T1000 (cell line): ENCODE measurements around the gene COX19.

Experiments
- DNase-seq: peaks from one replicate; lab custom pipeline; 2025; ENCODE audit warnings: mixed read lengths; lab: John Stamatoyannopoulos, UW

COX19 gene

GRCh38 chr7:991729-992656 lies 16.6 kb upstream of the COX19 start:
- no peak for DNase-seq

DNA sequence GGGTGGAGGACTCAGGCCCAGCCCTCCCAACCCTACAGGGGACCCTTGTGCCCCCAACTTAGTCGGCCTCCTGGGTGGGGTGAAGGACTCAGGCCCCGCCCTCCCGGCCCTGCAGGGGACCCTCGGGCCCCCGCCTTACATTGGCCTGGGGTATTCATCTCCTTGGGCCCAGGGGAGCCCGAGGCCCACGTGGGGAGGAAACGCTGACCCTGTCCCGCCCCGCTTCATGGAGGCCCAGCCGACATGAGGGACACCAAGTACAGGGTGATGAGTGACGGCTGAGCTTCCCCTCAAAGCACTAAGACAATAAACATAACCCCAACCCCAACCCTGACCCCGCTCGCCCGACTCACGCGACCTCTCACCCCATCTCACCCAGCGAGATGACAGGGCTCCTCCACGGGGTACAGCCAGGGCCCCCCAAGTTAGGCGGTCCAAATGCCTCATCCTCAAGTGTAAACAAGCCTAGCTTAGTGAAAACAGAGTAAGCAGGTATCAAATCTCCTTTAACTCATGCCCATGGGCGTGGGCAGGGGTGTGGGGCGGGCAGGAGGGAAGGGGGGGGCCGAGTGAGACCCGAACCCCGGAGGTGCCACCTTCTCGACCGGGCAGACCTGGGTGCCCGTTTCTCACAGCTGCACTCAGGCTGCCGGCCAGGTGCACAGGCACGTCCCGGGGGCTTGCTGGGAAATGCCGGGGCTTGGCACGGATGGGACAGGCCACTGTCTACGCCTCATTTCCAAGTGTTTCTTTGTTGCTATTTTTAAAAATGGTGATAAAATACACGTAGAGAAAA lies 15.8 kb upstream of the COX19 start:
- no peak for DNase-seq

GRCh38 chr7:990352-990932 lies 15.1 kb upstream of the COX19 start:
- DNase-seq, result no peak

DNA sequence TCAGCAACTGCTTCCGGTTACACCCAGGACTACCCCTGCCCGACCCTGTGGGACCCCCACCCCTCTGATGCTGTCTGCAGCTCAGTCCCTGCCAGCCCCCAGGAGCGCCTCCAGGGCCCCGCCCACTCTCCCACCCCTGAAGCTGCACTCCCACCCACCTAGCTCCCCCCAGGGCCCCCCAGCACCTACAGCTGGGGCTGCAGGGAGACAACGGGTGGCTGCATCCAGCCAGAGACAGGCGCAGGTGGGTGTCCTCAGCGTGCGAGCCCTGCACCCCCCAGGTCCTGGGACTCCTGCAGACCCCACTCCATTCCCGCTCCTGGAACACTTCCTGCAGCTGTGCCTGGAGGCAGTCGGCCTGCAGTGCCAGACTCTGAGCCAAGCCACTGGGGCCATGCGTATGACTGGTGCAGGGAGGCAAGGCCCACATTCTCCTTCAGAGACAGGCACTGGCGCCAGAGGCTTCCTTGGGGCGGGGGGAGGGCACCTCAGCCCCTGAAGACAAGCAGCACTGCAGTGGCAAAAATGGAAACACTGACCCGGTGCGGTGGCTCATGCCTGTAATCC lies 13.7 kb upstream of the COX19 start:
- DNase-seq, result no peak

- DNase-seq, result no peak
Measured at GRCh38 chr7:988426-988911, 13.1 kb upstream of the COX19 start.

DNA sequence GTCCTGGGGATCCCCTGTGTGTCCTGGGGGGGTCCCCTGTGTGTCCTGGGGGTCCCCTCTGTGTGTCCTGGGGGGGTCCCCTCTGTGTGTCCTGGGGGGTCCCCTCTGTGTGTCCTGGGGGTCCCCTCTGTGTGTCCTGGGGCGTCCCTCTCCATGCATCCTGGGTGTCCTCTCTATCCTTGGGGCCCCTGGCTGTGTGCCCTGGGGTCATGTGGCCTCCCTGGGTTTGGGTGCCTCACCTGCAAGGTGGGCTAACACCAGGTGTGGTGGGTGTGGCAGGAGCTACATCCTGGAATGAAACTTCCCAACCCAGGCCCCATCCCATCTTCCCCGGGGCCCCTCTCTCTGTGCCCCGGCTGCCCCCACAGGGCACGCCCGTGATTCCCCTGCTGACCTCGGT lies 12.6 kb upstream of the COX19 start:
- no peak for DNase-seq

DNA sequence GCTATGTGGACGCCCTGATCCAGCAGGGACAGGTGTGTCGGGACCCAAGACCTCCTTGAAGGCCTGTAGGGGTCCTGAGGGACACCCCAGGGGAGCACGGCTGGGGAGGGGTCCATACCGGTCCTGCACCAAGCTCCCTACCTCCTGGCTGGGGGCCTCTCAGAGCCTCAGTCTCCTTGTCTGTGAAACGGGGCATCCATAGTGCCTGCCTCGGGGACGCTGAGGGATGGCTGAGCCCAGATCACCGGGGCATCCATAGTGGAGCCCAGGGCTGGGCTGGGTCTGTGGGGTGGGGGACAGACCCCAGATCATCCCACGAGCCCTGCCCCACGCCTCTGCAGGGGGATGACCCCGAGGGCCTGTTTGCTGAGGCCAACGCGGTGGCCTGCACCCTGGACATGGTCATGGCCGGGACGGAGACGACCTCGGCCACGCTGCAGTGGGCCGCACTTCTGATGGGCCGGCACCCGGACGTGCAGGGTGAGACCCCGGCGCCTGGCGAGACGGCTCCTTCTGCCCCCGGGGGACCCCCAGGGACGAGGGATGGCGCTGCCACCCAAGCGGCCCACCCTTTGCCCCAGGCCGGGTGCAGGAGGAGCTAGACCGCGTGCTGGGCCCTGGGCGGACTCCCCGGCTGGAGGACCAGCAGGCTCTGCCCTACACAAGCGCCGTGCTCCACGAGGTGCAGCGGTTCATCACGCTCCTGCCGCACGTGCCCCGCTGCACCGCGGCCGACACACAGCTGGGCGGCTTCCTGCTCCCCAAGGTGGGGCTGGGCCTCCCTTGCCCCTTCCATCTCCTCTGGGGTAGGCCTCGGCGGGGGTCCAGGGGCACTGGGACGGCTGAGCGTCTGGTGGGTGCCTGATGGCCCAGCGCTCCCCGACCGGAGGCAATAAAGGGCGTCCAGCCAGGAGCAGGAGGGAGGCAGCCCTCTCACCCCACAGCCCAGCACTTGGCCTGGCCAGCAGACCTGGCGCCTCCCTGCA lies 11.7 kb upstream of the COX19 start:
- no peak for DNase-seq

- no peak for DNase-seq
Measured at GRCh38 chr7:985915-986741, 10.8 kb upstream of the COX19 start.

DNA sequence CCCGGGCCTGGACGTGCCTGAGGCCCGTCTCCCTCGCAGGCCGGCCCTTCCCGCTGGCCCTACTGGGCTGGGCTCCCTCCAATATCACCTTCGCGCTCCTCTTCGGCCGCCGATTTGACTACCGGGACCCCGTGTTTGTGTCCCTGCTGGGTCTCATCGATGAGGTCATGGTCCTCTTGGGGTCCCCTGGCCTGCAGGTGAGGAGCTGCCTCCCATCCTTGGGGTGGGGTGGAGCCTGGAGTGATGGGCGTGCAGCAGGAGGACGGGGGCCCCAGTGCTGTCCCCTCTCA lies 9.7 kb upstream of the COX19 start:
- DNase-seq, result no peak

DNA sequence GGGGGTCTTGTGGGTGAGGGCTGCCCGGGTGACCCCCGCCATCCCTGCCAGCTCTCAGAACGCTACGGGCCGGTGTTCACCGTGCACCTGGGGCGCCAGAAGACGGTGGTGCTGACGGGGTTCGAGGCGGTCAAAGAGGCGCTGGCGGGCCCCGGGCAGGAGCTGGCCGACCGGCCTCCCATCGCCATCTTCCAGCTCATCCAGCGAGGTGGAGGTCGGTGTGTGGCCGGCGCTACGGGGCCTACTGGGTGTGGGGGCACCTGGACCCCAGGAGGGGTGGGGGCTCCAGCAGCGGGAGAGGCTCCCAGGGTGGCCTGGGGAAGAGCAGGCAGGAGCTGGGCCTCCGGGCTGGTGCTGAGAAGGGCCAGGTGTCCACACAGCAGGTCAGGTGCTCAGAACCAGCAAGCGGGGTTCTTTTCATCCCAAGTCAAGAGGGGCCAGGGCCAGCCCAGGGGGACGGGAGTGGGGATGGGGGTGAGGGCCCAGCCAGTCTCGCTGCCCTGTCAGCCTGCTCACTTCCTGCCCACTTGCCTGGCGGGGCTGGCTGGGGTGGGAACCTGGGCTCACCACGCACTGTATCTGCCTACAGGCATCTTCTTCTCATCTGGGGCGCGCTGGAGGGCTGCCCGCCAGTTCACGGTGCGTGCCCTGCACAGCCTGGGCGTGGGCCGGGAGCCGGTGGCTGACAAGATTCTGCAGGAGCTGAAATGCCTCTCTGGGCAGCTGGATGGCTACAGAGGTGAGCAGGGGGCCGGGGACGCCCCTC lies 9.2 kb upstream of the COX19 start:
- DNase-seq, result no peak

- no peak for DNase-seq
Measured at GRCh38 chr7:983616-984071, 8.3 kb upstream of the COX19 start.

DNA sequence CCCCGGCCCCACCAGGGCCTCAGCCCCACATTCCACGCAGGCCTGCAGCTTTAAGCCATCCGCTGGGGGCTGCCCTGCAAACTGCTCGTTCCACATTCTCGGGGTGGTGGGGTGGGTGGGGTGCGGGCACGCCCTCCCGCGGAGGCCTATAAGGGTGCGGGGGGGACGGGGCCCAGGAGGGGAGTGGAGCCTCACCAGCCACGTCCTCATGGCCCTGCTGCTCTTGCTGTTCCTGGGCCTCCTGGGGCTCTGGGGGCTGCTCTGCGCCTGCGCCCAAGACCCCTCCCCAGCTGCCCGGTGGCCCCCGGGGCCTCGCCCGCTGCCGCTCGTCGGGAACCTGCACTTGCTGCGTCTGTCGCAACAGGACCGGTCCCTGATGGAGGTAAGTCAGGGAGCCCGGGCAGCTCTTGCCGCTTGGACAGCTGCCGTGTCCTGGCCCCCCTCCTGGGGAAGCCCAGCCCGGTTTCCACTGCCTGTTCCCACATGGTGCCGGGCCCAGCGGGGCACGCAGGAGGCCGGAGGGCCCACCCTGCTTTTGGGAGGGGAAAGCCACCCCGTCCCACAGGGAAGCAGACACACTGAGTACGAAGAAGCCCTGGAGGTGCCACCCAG lies 7.8 kb upstream of the COX19 start, which contains the start of gene CYP2W1:
TSS of gene CYP2W1 (plus strand) at position 178 of the 612 bp plus-strand sequence. CDS start at position 209, 31 bp downstream.
- no peak for DNase-seq

- no peak for DNase-seq
Measured at GRCh38 chr7:982511-983003, 7.2 kb upstream of the COX19 start.

- no peak for DNase-seq
Measured at GRCh38 chr7:981793-982510, 6.6 kb upstream of the COX19 start.

DNA sequence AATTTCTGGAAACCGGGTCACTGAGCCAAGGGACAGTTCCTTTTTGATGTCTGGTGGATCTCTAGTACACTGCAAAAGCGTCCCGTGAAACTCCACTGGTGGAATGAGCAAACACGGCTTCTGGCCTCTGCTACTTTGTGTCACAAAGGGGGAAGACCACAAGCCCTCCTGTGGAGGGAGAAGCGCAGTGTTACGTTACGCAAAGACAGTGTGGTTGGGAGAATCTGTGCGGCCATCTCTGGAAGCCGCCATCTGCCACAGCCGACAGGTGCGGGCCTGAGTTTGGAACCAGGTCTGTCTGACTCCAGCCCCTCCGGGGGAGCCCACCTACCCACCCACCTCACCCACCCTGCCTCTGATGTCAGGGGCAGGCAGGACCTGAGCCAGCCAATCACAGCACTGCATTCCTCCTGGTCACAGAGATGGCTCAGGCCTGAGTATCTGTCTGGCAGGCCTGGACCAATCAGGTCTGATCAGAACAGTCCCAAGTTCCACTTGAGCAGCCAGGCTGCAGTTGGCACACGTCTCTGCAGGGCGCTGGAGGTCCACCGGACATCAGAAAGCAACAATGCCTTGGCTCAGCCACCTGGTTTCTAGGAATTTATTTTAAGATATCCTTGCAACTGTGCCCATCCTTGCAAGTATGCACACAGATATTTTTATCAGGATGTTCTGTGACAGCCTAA lies 4.7 kb upstream of the COX19 start:
- DNase-seq, result no peak

- no peak for DNase-seq
Measured at GRCh38 chr7:979151-979550, 3.8 kb upstream of the COX19 start.

DNA sequence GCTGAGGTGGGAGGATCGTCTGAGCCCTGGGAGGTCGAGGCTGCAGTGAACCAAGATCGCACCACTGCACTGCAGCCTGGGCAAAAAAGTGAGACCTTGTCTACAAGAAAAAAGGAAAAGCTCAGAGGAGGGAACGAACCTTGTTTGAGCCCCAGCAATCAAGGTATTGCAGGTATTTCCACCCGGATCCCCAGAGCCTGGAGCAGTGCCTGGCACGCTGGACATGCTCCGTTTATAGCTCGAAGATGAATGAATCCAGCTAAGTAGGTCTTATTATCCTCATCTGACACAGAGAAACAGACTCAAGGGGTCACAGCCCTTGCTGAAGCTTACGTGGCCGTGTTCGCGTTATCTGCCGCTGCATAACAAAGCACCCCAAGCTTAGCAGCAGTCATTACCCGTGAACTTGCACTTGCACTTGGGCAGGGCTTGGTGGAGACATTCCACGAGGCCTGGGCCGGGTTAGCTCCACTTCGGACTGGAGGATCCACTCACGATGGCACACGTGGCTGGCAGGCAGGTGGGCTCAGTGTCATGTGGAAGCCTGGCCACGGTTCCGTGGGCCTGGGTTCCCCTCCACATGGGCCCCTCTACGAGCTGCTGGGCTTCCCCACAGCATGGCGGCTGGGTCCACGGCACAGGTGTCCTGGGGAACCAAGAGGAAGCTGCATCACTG lies 3.2 kb upstream of the COX19 start:
- no peak for DNase-seq
